HS-5 (cell line): ENCODE measurements around the gene RAB15.

Experiments
- DNase-seq: peaks from one replicate; pipeline ENCODE4 v3.0.0-alpha.2; 2012; ENCODE audit warnings: low read depth

RAB15 gene

DNA sequence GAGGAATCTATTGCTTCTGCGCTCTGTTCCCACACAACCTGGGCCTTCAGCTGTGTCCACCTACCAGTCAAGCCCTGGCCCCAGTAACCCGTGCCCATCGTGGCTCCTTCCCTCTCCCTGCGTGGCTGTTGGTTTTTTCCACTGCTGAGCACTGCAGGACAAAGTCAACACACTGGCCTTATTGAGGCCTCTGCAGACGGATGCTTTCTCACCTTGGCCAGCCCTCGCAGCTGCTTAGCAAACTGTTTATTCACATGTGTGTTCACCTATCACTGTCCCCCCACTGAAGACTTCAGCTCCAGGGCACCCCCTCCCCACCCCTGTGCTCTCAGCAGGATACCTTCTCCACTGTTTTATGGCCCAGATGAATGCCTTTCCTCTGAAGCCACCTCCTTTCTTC is 16.8 kb downstream of the RAB15 start:
- no peak for DNase-seq

DNA sequence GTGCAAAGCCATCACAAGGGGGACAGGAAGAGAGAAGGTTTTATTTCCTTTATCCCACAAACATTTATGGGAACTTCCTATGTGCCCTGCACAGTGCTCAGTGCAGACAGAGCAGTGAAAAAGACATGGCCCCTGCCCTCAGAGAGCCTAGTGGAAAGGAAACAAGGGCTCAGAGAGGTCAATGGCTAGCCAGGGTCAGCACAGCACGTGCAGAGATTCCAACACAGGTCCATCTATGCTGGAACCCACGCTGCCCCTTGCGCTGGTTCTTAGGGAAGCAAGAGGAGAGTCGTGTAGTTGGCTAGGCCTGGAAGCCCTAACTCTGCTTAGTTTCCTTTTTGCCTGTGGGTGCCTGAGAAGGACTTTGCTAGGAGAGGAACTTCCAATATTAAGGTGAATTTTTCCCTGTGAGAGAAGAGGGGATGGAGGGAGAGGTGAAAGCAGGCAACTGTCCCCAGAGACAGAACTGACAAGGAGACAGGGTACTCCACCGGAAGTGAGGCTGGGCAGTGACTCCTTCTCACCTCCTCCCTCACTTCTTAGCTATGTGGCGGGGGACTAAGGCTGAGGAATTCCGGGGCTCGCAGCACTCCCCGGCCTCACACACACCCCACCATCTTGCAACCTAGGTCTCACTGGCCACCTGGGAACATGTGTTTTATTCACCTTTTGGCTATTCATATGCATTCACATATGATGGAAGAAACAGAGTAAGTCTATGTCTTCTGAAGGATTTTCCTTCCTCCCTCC is 17.5 kb downstream of the RAB15 start:
- no peak for DNase-seq

DNA sequence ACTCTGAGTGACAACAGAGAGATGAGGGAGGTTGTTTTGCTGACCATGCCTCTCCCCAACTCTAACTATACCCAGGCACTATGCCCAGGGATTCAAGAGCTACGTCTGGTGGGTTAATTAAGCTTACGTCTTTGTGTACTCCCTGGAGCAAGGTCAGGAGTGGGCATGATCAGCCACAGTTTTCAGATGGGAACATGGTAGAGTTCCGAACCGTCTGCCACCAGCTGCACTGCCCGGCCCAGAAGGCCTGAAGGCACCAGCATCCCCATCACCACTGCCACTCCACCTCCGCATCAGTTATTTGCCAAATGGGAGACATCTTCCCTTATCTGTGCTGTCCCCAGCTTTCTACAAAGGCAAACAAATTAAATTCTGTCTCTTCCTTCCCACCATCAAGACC is 18.5 kb downstream of the RAB15 start:
- DNase-seq: no peak

DNA sequence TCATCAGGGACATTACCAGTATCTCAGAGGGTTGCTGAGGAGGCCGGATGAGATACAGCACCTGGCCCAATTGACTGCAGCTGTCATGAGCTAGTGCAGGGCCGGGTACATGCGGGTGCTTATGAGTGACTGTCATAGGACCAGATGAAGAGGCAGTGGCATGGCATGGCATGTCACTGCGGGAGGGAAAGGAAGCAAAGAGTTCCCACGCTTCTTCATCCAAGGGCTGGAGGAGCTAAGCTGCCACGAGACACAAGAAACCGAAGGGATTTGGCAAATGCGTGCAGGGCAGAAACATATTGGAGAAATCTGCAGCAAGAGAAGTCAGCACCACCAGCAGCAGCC is 18.9 kb downstream of the RAB15 start:
- DNase-seq: no peak

DNA sequence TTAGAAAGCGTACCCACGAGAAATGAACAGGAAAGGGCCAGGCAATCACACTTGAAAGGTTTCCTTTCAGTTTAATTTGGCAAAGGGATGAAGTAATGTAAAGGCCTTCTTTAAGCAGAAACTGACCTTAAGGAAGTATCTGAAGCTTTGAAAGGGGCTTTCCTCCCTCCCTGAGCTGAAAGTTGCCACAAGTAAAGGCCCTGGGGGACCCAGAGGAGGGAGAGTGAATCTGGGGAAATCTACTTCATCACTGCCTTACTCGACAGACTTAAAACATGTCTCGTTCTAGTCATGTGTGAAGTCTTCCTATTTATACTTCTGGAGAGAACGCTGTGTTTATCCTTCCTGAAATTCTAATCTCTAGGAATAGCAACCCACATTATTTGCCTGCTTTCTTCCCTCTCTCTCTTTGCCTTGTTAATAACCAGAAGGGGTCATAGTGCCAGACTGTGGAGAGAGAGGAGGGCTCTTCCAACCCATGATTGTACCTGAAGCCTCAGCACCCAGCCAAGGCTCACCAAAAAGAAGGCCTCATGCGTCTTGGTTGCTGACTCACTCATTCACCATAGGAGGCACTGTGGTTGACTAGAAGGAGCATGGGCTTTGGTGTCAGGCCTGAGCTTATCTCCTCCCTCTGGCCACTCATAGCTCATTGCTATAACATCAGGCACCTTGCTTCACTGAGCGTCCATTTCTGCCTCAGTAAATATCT is 19.4 kb downstream of the RAB15 start:
- no peak for DNase-seq

DNA sequence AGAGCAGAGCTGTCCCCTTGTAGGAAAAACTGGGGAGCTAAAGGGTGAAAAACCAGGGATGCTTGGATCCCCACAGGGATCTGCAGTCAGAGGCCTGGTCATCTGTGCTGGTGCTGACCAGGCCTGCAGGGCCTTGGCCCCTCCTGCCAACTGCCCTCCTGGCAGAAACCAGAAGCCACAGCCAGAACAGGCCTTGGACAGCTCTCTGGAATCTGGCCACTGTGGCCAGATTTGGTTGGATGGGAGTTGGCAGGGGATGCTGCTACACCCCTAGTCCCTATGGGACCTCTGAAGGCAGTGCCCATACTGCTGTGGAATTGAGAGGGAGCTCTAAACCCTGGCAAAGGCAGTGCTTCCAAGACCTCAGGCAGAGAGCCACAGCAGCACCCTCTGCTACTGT is 20.4 kb downstream of the RAB15 start:
- DNase-seq: no peak

DNA sequence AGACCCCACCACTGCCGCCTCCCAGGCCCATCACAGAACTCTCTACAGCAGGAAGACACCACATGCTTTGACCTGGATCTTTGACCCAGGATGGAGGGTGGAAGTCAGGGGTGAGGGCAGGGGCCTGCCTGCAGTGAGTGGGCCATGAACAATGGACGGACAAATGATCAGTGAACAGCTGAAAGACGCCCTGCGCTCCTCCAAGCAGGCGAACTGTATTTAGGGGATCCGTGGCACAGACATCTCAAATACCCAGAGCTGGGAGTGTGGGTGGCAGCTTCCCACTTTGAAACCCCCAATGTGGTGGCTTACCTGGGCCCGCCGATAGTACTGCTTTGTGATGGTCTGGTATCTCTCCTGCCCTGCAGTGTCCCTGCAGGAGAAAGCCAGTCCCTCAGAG is 20.8 kb downstream of the RAB15 start:
- no peak for DNase-seq

DNA sequence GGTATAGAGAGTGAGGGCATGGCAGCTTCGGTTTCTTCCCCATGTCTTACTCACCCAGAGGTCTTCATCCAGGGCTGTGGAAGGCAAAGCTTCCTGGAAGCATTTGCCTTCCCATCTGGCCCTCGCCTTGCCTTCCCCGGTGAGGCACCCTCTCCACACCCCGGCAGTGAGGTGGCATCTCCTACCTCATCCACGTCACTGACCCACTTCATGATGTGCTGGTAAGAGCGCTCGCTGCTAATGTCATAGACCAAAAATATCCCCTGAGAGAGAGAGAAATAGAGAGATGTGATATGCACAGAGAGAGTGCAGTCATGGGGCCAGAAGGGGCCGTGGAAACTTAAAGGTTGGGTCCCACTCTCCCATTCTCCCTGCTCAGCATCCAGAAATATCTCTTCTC is 21.2 kb downstream of the RAB15 start:
- no peak for DNase-seq

DNA sequence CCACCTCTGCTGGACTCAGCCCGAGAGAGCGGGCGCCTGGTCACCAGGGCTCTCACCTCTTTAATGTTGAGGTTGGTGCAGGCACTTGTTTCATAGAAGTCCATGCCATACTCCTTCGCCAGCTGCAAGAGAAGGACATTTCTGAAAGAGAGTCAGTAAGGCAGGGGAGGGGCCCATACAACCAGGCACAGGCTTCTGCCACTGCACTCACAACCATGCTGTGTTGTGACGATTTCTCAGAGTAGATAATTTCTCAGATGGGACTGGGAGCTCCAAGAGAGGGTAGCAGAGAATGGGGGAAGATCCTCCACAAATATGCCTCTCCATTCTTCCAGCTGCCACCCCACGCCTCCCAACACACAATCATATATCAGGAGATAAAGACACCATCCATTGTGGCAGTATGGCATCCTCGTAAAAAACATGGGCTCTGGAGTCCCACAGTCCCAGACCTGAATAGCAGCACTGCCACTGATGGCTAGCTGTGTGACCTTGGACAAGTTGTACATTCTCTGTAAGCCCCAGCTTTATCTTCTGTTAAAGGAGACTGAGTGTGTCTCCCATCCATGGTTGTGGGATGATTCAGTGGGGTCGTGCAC is 23.4 kb downstream of the RAB15 start:
- DNase-seq: no peak

DNA sequence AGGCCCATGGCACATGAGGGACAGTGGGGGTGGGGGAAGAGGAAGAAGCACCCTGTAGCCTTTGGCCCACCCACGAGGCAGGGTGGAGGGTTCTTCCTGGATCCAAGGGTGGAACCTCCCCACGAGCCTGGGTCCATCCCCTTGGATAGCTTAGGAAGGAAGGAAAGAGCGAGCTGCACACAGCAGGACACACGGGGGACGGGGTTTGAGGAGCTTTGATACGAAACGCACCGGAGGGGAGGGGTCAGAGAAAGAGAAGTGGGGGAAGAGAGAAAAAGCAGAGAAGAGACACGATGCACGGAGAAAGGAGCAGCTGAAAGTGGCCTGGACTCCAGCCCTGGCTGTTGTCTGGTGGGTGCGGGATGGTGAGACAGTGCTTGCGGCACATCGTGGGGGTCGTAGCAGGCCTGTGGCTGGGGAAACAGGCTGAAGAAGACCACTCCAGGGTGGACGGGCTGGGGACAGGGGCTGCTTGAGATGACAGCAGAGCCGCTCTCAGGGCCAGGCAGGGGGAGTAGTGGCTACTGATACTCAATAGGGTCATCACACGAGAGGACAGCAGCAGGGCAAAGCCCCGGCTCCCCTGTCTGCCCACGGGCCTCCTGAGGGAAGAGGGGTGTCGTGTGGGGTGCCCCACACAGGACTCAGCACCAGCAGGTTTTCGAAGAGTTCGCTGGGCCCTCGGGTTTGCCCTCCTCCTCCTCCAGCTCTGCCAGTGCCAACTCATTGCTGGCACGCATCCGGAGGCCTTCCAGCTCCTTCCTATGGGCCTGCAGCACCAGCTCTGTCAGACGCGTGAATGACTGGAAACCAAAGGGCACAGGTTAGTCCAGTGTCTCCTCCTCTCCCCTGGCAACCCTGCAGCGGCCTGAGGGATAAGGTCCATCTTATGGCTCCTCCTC is 24.2 kb downstream of the RAB15 start:
- DNase-seq: no peak

DNA sequence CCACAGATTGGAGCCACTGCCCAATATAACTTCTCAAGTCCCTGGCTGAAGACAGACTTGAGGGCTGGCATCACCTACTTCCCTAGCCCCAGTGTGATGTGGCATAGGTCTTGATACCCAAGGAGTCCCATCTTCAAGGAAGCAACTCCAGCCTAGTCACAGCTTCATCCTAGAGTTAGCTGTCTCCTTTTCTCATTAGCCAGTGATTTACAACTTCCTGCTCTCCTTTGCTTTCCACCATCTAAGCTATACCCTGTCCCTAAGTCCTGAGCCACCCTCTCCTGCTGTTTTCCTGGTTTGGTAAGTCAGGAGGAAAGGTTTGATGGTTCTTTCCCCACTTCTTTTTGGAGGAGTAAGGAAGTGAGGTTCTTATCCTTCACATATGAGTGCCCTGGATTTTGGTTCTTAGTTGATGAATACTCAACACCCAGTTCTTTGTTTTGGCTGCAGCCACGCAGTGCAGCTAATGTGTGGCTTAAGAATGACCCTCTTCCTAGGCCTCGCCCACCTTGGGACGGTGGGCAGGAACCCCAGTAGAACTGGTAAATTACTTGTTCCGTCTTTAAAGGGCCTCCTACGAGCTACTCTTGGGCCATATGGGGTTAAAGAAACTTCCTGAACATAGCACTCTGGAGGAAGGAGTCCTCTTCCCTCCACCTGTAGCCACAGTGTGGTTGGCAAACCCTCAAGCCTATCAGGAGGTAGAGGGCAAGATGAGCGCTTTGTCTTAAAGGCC is 25.7 kb downstream of the RAB15 start:
- no peak for DNase-seq

DNA sequence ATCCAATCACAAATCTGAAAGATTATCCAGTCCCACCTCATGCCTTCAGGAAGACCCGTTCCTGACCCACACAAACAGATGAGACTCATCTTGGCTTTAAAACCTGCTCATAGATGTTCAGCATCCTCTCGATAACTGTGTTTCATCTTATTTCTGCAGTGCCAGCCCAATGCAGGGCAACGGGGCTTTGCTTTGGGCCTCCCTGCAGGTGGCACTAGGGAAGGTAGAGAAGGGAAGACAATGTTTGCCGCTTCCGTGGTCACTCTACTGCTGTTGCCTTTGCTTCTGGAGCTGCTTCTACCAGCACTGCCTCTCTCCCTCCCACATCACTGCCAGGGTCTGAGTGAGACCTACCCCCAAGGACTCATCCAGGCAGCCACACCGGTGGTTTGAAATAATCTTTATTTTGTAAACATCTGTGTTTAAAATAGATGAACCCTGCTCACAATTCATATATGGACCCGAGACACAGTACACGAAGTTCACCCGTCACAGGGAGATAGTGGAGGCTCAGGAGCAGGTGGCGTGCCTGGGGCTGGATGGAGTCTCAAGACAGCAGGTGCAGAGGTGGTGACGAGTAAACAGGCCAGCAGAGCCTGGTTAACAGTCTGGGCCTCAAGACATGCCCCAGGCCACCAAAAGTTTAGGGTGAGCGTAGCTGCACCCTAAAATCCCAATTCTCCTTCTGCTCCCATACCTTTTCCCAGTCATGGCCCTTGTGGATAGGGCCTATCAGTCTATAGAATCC is 26.5 kb downstream of the RAB15 start:
- DNase-seq: no peak

DNA sequence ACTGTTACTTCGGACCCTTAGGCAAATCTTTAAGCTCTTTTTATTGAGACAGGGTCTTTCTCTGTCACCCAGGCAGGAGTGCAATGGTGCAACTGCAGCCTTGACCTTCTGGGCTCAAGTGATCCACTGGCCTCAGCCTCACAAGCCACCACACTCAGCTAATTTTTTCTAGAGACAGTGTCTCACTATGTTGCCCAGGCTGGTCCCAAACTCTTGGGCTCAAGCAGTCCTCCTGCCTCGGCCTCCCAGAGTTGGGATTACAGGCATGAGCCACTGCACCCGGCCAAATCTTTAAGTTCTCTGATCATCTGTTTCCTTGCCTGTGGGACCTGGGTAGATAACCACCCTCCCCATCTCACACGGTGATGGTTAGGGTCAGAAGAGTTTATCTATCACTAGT is 27.3 kb downstream of the RAB15 start:
- no peak for DNase-seq

DNA sequence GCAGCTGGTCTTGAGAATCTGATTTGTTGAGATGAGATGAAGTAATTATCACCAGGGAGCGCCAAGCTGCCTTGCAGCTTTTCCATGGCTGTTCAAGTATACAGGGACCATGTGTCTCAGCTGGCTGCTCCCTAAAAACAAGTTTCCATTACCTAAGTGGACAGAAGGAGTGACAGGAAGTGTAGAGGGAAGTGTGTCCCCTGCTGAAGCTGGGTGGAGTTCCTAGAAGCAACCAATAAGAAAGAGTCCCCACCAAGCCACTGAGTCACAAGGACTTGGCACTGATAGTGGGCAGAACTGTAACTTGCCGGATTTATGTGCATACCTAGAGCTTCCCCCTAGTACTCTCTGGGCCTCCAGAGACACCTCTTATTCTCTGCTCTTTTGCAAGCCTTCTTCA is 28.1 kb downstream of the RAB15 start:
- no peak for DNase-seq

DNA sequence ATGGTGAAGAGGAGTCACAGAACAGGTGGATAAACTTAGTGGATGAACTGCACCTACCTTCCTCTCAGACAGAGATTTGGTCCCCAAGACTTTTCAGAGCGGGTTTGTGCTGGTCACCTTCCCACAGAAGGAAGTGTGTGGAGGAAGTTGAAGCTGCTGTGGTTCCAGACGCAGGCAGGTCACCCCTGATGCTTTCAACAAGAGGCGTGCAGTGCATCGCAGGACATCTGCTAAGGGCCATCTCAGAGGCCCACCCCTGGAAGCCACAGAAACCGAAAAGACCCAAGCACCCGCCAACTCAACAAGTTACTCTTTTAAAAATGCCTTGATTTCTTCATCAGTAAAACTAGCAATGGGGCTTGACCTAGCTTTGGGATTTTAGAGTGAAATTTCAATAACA is 28.6 kb downstream of the RAB15 start:
- no peak for DNase-seq

DNA sequence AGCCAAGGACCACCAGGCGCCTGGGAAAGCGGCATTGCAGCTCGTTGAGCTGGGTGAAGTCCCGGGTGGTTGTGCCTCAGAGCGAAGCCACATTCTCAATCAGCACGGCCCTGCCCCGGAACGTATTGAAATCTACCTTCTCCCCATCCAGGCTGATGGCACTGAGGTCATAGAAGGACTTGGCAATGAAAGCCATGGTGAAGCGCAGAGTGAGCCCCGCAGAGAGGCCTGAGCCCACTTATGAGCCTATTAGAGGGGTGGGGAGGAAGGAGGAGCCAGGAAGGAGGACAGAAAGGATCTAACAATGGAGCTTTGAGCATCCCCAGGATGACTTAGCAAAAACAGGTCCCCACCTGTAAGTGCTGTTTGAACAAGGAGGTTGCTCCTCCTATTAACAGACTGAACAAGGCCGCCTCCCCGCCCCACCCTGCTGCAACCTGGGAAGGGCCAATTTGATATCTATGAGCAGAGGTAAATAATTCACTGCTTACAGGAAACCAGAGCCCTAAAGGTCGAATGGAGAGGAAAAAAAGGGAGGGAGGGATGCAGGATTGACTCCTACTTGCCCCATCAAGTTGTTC is 29.5 kb downstream of the RAB15 start, which contains the start of gene GPX2:
Gene GPX2 (minus strand): TSS at position 215 of the 581 bp plus-strand sequence. CDS start 19 bp downstream, at position 196.
- DNase-seq: no peak

DNA sequence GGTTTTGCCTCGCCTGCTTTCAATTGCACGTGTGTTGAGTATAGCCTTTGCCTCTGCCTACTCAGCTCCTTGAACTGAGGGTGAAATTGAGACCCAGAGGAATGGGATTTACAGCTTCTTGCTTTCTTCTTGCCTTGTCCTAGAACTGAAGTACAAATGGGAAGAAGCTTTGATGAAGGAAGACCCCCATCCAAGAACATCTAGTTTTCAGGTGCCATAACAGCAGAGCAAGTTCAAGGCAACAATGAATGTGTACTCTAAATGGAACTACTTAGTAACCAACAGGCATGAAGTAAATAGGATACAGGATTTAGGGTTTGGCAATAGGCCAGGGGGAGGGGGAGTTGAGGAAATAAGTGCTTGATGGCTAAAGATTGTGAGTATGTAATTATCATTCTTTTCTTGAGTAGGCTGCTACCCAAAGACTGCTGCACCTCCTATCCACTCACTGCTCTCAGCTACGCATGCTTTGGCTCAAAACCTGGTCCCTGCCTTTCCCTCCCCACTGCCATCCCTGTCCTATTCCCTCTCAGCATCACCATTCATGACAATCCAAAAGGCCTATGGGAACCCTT is 31.7 kb downstream of the RAB15 start:
- no peak for DNase-seq

DNA sequence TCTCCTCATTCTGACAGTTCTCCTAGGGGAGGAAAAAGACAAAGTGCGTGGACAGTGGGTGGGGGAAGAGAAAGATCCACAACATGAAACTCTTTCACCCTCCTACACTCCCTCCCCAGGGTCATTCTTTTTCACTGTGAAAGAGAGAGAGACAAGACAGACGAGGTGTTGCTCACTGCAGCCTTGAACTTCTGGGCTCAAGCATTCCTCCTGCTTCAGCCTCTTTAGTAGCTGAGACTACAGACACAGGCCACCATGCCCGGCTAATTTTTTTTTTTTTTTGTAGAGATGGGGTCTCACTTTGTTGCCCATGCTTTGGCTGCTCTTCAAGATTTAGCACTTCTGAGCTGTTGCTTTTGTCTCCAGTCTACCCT is 32.3 kb downstream of the RAB15 start:
- no peak for DNase-seq

DNA sequence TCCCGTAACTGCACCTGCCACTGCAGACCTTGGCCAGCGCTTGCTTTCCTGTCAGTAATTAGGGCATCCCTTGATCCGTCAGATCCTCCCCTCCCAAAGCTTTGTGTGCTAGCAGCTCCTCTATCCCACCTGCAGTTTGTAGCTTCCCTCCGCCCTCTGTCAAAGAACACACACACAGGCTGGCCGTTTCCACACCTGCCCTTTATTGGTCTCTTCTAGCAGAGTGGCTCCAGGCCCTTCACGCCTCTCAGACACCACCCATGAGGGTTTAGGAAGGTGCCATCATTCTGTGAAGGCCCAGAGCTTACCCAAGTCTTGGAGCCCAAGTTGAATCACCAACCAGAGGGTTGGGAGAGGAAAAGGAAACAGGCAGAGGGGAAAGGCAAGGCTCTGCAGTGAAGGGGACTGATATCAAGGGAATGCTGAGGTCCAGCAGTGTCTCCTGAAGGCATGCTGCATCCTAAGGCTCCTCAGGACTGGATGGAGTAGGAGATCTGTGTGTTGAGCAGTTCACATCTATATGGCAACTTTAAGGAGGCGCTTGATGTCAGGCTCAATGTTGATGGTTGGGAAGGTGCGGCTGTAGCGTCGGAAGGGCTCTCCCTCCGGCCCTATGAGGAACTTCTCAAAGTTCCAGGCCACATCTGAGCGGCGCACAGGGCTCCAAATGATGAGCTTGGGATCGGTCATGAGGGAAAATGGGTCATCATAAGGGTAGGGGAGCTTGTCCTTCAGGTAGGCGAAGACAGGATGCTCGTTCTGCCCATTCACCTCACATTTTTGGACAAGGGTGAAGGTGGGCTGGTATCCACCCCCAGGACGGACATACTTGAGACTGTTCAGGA is 32.9 kb downstream of the RAB15 start:
- no peak for DNase-seq
